GM19238 (cell line): ENCODE results near the gene STUM.
A peak's percentile ranks its signal among the peaks of the same experiment; 100 is the strongest.
"Not testable (repeated sequence)": the region's sequence is repeated elsewhere in the genome, so short reads cannot be mapped to it uniquely, and the experiment has no call there.

Experiments used
- DNase-seq: peaks from one replicate; pipeline ENCODE4 v3.0.0; 2011; ENCODE audit warnings: low spot score; ENCODE audit not compliant: insufficient read length

Gene STUM

DNA sequence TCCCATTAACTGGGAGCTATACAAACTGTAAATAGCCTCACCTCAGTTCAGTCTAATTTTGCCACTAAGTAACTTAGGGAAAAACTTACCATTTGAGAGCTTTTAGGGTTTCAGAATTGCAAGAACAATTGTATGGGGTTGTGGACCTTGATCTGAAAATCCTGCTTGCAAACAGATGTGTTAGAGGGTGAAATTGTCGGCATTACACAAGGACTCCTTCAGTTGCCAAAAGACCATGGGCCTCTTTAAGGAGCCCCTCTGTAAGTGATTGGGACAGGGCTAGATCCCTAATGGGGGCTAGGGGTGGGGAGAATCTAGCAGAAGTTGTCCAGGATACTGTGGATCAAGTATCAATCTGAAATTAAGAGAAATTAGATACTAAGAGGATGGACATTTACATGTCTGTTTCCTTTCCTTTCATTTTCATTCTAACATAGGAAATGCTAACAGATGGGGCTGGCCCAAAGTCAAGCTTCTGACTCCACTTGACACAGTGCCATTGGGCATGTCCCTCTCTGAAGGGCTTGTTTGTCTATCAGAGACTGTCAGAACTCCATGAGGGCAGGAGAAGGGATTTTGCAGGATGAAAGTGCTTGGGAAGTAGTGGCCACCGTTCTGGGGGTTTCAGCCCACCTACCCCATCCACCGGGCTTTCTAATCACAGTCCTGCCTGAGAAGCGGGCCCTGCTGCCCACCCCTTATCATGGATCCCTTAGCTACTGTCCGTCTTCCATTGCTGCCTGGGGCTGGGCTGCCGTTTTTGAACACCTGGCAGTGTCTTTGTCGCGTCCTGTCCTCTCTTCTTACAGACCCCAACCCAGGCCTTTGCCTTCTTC lies 54.7 kb downstream of the STUM start:
- no peak for DNase-seq

GRCh38 chr1:226603858-226604559 lies 55.4 kb downstream of the STUM start:
- no peak for DNase-seq

- DNase-seq = no peak
Measured at GRCh38 chr1:226604560-226605317, 56.2 kb downstream of the STUM start.

GRCh38 chr1:226605318-226605950 lies 56.9 kb downstream of the STUM start:
- no peak for DNase-seq

DNA sequence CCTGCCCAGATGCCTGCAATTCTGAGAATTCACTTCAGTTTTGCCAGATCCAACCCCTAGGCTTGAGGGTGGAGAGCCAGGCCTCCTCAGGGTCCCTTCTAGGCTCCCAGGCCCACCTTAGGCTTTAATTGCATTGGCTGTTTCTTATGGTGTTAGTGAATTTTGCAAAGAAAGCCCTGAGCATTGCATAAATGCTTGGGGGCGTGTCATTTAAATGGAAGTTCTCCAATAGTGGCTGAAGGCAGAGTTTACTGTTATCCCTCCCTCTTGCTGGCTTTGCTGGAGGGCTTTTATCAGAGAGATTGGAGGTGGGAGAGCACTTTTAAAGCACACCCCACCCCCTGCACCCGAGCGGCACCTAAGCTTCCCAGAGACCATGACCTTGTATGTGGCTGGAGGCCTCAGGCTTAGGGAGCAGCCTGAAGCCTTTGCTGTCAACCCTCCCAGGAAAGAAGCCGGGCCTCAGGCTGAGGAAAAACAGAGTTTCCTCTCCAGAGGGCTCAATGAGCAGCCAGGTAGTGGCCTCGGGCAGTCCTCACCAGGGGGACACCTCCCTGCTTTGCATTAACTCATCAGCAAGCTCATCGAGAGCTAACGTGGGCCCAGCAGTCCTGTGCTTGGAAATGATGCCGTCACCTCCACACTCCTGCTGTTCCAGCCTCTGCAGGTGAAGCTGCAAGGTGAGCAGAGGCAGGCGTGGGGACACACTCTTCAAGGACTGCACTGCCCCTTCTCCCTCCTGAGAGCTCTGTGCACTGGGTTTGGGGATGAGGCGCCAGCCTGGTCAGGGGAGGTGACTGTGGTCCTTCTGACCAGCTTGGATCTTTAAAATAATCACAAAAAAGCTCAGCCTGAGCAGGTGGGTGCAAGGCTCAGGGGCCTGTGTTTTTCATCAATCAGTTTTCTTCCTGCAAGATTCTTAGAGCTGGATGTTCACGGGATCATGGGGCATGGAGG lies 58.0 kb downstream of the STUM start:
- DNase-seq = no peak

GRCh38 chr1:226607268-226607660 lies 58.7 kb downstream of the STUM start:
- no peak for DNase-seq

DNA sequence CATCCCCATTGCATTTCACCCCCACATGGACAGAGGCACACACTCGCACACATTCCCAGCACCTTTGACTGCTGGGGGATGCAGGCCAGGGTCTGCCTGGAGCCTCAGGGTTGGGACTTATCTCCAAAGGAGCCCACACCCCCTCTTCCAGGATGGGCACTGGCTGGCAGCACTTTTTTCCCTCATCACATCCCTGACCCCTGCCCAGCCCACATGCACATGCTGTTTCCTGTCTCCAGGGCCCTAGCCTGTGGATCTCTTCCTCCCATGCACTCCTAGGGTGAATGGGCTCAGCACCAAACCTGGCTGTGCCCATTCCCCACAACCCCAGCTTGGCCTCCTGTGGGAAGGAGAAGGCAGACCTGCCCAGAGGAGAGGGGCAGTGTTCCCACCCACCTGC lies 59.3 kb downstream of the STUM start:
- DNase-seq = no peak

DNA sequence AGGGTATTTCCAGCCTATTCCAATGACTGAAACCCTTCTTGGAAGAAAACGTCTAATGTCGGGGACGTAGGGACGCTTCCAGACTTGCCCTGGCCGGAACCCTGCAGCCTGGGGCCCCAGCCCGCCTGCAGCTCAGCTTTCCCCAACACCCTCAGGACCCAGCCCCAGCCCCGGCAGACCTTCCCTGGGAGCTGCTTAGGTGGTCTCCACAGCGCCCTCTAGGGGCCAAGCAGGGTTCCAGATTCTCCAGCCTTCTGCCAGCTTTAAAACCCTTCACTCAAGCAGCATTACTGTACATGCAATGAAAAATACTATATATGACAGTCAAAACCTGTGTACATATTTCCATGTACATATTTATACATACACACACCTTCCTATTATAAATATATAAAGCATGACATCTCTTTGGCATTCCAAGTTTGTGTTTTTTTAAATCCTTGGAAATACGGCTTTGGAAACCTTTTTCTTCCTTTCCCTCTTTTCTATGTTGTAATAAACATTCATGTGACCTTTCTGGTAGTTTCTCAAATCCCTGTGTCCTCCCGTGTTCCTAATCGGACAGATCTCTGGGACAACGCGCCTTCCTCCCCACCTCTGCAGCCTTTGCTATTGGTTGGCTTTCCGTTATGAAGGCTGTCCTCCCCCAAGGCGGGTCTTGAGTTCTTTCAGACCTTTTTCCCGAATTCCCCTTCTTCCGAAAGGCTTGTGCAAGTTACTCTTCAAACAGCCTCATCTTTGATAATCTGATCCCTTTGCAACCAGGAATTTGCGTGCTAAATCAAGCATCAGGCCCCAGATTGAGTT lies 60.3 kb downstream of the STUM start:
- peak; percentile 70 for DNase-seq

DNA sequence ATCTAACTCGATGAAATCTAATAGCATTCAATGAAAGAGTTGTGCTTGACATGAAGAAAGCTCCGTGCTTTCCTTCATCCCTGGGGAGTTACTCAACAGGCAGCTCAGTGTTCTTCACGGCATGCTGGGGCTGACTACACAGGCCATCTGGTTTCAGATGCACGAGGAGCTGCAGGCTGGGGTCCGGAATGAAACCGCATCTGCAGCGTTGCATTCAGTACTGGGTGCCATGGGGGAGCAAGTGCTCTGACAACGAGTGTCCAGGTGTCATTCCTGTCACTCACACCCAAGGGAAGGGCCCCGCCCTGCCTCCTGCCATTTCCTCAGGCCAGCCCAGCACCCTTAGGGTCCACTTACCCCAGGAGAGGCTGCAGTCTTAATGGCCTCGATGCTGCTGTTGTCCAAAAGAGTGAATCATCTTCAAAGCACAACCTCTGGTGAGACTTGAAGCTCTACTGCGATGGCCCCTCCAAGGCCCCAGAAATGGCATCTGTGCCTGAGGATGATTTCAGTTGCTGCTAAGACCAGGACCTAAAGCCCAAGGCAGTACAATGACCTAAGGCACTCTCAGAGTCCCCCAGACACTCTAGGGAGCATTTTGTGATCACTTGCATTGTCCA lies 61.4 kb downstream of the STUM start:
- no peak for DNase-seq

DNA sequence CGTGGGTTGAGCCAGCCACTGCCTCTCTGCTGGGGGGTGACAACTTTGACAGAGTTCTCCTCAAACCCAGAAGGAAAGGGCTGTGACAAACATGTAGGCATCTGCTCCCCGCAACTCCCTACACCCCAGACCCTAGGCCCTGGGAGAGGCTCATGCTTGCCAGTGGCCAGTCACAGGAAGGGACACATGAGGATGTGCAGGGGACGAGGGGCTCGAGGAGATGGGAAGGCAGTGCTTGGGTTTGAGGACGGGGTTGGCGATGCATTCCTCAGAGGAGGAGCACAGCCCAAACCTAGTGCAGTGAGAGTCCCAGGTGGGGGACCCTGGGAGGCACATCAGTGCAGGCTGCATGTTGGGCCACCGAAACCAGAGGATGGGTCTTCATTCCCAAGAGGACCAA lies 62.1 kb downstream of the STUM start:
- DNase-seq = no peak

DNA sequence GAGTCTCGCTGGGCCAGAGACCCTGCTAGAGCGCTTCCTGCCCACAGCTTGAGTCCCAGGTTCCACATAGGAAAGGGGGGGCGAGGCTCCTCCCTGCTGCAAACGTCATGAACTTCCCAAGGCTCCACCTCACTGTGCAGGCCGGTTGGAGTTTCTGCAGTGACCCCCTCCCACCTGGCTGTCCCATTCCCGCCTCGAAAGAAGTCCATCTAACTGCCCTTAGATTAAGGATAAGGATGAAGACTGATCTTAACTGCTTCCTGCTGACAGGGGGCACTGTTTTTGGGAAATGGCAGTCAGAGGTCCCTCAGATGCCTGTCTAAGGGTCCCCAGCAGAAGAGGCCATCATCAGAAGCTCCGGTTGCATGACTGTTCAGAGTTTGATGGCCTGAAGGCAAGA lies 62.7 kb downstream of the STUM start:
- DNase-seq = no peak

GRCh38 chr1:226611980-226612379 lies 63.4 kb downstream of the STUM start:
- not testable (repeated sequence) for DNase-seq

- no peak for DNase-seq
Measured at GRCh38 chr1:226615876-226616275, 67.3 kb downstream of the STUM start.

DNA sequence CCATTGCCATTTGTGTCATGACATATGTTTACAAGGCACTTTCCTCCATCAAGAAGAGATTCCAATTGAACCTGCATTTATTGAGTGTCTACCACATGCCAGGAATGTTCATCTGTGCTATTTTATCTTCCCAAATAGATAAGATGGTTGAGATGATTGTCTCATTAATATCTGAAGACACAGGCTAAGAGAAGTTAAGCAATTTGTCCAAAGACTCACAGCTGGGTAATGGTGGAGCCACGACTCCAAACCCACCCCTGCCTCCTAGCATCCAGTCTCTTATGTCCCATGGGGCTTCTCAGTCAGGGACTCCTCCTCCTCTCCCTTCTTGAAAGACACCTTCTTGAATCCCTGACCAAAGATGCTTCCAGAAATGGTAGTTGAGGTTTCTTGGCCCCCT lies 68.1 kb downstream of the STUM start:
- no peak for DNase-seq

GRCh38 chr1:226617109-226617508 lies 68.5 kb downstream of the STUM start:
- no peak for DNase-seq

GRCh38 chr1:226617719-226618118 lies 69.2 kb downstream of the STUM start:
- DNase-seq = not testable (repeated sequence)

DNA sequence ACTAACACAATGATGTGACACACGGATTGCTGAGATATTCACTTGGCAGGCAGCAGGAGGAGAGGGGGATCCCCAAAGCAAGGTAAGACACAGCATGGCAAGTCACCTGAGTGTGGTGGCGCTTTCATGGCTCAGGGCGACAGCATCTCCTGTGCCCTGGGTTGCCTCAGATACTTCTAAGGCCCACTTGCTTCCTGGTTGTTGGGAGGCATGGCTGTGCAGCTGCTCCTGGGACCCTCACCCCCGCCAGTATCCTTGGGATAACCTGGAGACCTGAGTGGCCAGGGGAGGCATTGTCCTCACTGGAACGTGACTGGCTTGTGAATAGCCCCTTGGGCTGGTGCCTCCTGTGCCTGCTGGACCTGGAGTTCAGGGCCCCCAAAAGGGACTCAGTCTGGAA lies 69.8 kb downstream of the STUM start:
- DNase-seq = no peak

DNA sequence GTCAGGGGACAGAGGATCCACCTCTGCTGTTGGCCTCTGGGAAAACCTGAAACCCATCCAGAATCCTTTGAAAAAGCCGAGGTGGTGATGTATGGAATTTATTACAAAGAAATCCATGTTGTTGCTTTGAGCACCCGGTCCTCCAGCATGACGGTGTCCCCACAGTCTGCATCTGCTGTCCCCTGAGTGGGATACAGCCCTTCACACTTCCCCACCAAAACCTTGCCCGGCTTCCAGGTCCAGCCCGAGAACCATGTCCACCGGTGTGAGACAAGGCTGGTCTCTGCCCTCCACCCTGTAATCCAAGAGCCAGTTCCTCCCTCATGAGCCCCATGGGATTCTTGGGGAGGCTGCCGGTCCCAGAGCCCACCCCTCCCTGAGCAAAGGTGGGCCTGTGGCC lies 70.5 kb downstream of the STUM start:
- DNase-seq = no peak

GRCh38 chr1:226622012-226622411 lies 73.4 kb downstream of the STUM start:
- DNase-seq = no peak
